Measurements from ENCODE around the gene MAMDC4. TPM values are rescaled to one million over a fixed set of nuclear protein-coding genes. Genes with fewer than 3 reads are reported as not detected.

Gene MAMDC4
- total and polyA plus RNA-seq, 3 donors from 2014 or later = 8.1 to 21.9 (median 18.3) TPM

- TF ChIP-seq CTCF (IDR thresholded peaks at IDR 0.05) (no peak), POLR2A (IDR thresholded peaks at IDR 0.05) (no peak)
- H3K36me3 ChIP-seq (ENCODE audit: low read depth, missing control alignments) = no peaks in the 10 kb centered on the region
- H3K4me3 ChIP-seq = no peak overlapping the region
- WGBS, 2 donors = 43 to 48% methylated on average over 19 to 20 of the region's 20 CpGs
- DNase-seq = peak; percentile 66
- intact Hi-C loops (cut with DNase I; ENCODE audit: low total_unique reads) = no loop called here
- H3K27me3 ChIP-seq = no peaks in the 10 kb centered on the region
- H3K9me3 ChIP-seq = no peaks in the 10 kb centered on the region
- H3K27ac ChIP-seq = peak overlapping the region; percentile 8 to 66
- H3K4me1 ChIP-seq = peaks cover 21% of the 10 kb centered on the region
Observed at GRCh38 chr9:136901516-136902258, 49.5 kb downstream of the MAMDC4 start.

- no peaks in the 10 kb centered on the region for H3K9me3 ChIP-seq
- no peak overlapping the region for H3K4me3 ChIP-seq
- intact Hi-C loops (cut with DNase I; ENCODE audit: low total_unique reads) = no loop called here
- peak overlapping the region; percentile 8 to 66 for H3K27ac ChIP-seq
- no peaks in the 10 kb centered on the region for H3K36me3 ChIP-seq (ENCODE audit: low read depth, missing control alignments)
- no peak for TF ChIP-seq CTCF (IDR thresholded peaks at IDR 0.05)
- TF ChIP-seq POLR2A (IDR thresholded peaks at IDR 0.05) = no peak
- peak; percentile 73 for DNase-seq
- 47 to 51% methylated on average over 12 of the region's 15 CpGs for WGBS, 2 donors
- H3K4me1 ChIP-seq = peaks cover 21% of the 10 kb centered on the region
- H3K27me3 ChIP-seq = no peaks in the 10 kb centered on the region
Observed at GRCh38 chr9:136902259-136902821, 50.2 kb downstream of the MAMDC4 start.

GRCh38 chr9:136903041-136903554 is 51.0 kb downstream of the MAMDC4 start:
- no peaks in the 10 kb centered on the region for H3K36me3 ChIP-seq (ENCODE audit: low read depth, missing control alignments)
- 77 to 87% methylated on average over 12 of the region's 12 CpGs for WGBS, 2 donors
- TF ChIP-seq CTCF (IDR thresholded peaks at IDR 0.05) (no peak), POLR2A (IDR thresholded peaks at IDR 0.05) (no peak)
- intact Hi-C loops (cut with DNase I; ENCODE audit: low total_unique reads) = no loop called here
- H3K27me3 ChIP-seq = no peaks in the 10 kb centered on the region
- no peak overlapping the region for H3K4me3 ChIP-seq
- no peak for DNase-seq
- H3K27ac ChIP-seq = peak overlapping the region; percentile 8 to 45
- peaks cover 21% of the 10 kb centered on the region for H3K4me1 ChIP-seq
- H3K9me3 ChIP-seq = no peaks in the 10 kb centered on the region

GRCh38 chr9:136906266-136906665 is 54.1 kb downstream of the MAMDC4 start:
- peaks cover 19% of the 10 kb centered on the region for H3K4me1 ChIP-seq
- H3K4me3 ChIP-seq = no peak overlapping the region
- H3K27ac ChIP-seq = no peak overlapping the region
- no peak for DNase-seq
- H3K9me3 ChIP-seq = no peaks in the 10 kb centered on the region
- no peaks in the 10 kb centered on the region for H3K27me3 ChIP-seq
- no peaks in the 10 kb centered on the region for H3K36me3 ChIP-seq (ENCODE audit: low read depth, missing control alignments)
- WGBS, 2 donors = 64 to 74% methylated on average over 4 of the region's 4 CpGs
- TF ChIP-seq POLR2A (IDR thresholded peaks at IDR 0.05) (no peak), CTCF (IDR thresholded peaks at IDR 0.05) (no peak)
- intact Hi-C loops (cut with DNase I; ENCODE audit: low total_unique reads) = no loop called here
